GM12873 (cell line): ENCODE measurements around the gene MMP28.

Source experiments
- CTCF ChIP-seq: IDR thresholded peaks from 2 replicates; pipeline ENCODE4 v1.5.1; 2012; ENCODE audit warnings: low read depth, mild to moderate bottlenecking, moderate library complexity, low read length, control low read depth; ENCODE audit not compliant: insufficient read depth; ENCODE audit errors: missing control alignments

The MMP28 gene

DNA sequence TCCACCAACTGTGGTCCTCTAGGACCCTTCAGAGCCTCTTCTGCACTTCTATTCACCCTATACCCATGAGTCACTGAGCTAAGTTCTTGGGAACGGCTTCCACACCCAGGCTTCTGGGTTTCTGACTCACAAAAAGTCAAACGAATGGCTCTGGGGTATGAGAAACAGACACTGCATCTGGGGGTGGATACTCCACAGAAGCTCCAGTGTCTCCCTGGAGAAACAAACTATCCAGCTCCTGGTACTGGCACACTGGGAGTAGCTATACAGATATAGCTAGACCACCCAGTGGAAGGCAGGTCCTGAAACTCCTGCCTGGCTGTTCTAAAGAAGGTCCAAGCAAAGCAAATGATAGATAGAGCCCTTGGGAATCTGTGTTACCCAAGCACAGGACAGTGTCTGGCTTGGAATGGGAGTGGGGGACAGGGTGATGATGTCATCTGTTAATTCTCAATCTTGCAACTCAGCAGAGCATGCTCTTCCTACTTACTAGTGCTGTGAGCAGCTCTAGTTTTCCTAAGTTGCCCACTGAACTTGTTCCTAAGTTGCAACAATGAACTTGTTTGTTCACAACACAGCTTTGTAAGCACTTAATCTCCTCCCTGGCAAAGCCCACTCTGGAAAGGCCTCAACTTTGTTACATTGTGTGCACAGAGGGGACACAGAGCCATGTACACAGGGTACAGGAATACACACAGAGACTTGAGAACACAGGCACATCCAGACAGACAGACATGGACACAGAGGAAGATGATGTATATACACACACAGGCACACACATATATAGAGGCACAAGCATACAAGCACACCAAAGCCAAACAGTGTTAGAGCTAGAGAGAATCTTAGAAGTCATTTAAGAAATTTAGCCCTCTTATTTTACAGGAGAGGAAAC, 6.7 kb downstream of the MMP28 start:
- no peak for TF ChIP-seq CTCF

DNA sequence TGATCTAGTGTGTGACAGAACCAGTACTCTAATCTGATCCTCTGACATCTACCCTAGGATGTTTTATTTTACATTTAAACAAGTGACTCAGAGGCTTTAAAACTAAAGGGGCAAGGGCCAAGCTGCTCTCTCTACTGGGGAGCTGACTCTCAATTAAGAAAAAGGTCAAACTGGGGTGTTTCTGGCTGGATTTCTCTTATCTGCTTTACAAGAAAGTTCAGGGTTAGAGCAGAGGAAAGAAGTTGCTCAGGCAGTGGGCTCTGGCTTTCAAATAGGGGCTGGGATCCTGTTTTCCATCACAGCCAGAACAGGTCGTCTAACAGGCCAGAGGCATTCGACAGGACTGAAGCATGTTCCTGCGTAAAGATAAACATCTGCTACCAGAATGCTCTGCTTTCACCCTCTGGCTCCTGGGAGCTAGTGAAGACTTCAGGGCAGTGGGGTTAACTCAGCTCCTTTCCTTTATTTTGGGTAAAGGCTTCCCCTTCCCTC, 8.5 kb downstream of the MMP28 start:
- no peak for TF ChIP-seq CTCF

DNA sequence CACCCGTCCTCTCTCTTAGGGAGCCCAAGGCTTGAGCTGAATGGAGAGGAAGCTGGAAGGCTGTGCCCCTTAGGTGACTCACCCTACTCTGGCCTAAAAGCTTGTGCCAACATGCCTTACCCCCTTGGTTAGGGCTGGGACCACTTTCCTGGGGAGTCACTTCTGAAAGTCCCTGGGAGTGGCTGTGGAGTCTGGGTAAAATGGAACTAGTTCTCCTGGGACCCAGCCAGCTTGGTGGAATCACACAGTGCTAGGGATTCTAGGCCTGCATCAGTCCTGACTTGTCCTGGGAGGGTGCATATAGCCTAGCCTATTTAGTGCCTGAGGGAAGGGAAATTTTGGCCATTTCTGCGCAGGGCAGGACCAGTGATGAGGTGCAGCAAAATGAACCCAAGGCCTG, 10.5 kb downstream of the MMP28 start:
- TF ChIP-seq CTCF, result no peak

GRCh38 chr17:35780950-35781349, 14.5 kb downstream of the MMP28 start:
- no peak for TF ChIP-seq CTCF

DNA sequence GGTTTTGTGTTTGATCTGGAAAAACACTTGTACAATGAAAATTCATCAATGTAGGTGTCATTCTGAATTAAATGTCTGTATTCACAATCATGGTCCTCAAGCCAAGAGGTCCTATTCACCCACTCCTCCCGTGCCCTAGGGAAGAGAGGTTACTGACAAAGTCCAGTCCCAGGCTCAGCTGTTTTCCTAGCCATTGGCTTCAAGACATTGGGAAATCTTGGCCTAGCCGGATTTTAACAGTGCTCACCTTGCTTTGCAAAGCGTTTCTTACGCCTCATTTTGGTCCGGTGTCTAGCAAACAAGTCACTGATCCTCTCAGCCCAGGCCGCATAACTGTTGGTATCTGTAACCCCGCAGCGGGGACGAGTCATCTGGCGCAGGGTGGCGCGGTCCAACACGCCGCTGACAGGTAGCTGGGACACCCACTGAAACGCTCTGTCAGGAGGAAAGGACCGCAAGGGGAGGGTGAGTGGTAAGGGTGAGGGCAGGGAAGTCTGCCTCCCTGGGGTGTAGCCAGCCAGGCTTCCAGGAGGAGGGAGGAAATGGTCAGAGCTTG, 16.7 kb downstream of the MMP28 start:
- no peak for TF ChIP-seq CTCF

GRCh38 chr17:35775583-35775982, 19.9 kb downstream of the MMP28 start:
- no peak for TF ChIP-seq CTCF

GRCh38 chr17:35775039-35775438, 20.4 kb downstream of the MMP28 start:
- TF ChIP-seq CTCF, result no peak
